DND-41 (cell line): ENCODE data around the gene PYGB.

Source experiments
- ATAC-seq: fragments of 200-7000 bp; cut with Tn5 transposase; 3 replicates; pipeline ENCODE4 v1.9.1; 2021; ENCODE audit warnings: low read depth; ENCODE audit not compliant: insufficient read depth
- DNase-seq: peaks from one replicate; pipeline ENCODE4 v3.0.0-alpha.2; 2020
- H2AFZ ChIP-seq: 2 replicates; pipeline ENCODE4 v1.6.0; 2012; ENCODE audit warnings: low read depth, low read length
- H3K27ac ChIP-seq: 2 replicates; pipeline ENCODE4 v1.5.1; 2012; ENCODE audit warnings: low read length, inconsistent platforms
- H3K27me3 ChIP-seq: fragments of 200-600 bp; sonication (generic); 2 replicates; pipeline ENCODE4 v1.6.0; 2012; ENCODE audit warnings: low read length, mild to moderate bottlenecking, inconsistent platforms; ENCODE audit not compliant: insufficient read depth, poor library complexity
- H3K36me3 ChIP-seq: 2 replicates; pipeline ENCODE4 v1.5.1; 2012; ENCODE audit warnings: low read length, inconsistent platforms; ENCODE audit not compliant: insufficient read depth
- H3K4me1 ChIP-seq: 2 replicates; pipeline ENCODE4 v1.5.1; 2012; ENCODE audit warnings: mild to moderate bottlenecking, low read length; ENCODE audit not compliant: insufficient read depth
- H3K4me2 ChIP-seq: 2 replicates; pipeline ENCODE4 v1.6.0; 2012; ENCODE audit warnings: mild to moderate bottlenecking, moderate library complexity, low read length, inconsistent platforms; ENCODE audit not compliant: insufficient read depth
- H3K4me3 ChIP-seq, 2 experiments: fragments of 200-600 bp in 1 of 2; shearing (Covaris generic) in 1 of 2; 2 replicates each; pipeline ENCODE4 v1.5.1; 2012 to 2016; ENCODE audit warnings: inconsistent platforms in 2 of 2, low read length in 2 of 2, mild to moderate bottlenecking in 2 of 2, low read depth in 1 of 2, moderate library complexity in 1 of 2
- H3K79me2 ChIP-seq: 2 replicates; pipeline ENCODE4 v1.6.0; 2012; ENCODE audit warnings: low read length, inconsistent platforms; ENCODE audit not compliant: insufficient read depth
- H3K9ac ChIP-seq: 2 replicates; pipeline ENCODE4 v1.6.0; 2012; ENCODE audit warnings: low read depth, mild to moderate bottlenecking, inconsistent platforms, low read length, moderate library complexity
- H3K9me3 ChIP-seq: 2 replicates; pipeline ENCODE4 v1.5.1; 2012; ENCODE audit warnings: low read length, moderate library complexity, mild to moderate bottlenecking, inconsistent platforms; ENCODE audit not compliant: insufficient read depth, severe bottlenecking
- H4K20me1 ChIP-seq: 2 replicates; pipeline ENCODE4 v1.6.0; 2012; ENCODE audit warnings: low read length; ENCODE audit not compliant: insufficient read depth
- EZH2 ChIP-seq: IDR thresholded peaks from 3 replicates; pipeline ENCODE4 v1.6.1; 2012; ENCODE audit warnings: borderline replicate concordance, low read depth, mild to moderate bottlenecking, moderate library complexity, low read length, inconsistent platforms; ENCODE audit not compliant: severe bottlenecking
- TF ChIP-seq, protein P1 (sequence below): IDR thresholded peaks from 2 replicates; pipeline ENCODE4 v1.5.1; 2012; ENCODE audit warnings: borderline replicate concordance, low read length, moderate library complexity, mild to moderate bottlenecking; ENCODE audit not compliant: poor library complexity, severe bottlenecking; ENCODE audit errors: extremely low read depth

PYGB gene

DNA sequence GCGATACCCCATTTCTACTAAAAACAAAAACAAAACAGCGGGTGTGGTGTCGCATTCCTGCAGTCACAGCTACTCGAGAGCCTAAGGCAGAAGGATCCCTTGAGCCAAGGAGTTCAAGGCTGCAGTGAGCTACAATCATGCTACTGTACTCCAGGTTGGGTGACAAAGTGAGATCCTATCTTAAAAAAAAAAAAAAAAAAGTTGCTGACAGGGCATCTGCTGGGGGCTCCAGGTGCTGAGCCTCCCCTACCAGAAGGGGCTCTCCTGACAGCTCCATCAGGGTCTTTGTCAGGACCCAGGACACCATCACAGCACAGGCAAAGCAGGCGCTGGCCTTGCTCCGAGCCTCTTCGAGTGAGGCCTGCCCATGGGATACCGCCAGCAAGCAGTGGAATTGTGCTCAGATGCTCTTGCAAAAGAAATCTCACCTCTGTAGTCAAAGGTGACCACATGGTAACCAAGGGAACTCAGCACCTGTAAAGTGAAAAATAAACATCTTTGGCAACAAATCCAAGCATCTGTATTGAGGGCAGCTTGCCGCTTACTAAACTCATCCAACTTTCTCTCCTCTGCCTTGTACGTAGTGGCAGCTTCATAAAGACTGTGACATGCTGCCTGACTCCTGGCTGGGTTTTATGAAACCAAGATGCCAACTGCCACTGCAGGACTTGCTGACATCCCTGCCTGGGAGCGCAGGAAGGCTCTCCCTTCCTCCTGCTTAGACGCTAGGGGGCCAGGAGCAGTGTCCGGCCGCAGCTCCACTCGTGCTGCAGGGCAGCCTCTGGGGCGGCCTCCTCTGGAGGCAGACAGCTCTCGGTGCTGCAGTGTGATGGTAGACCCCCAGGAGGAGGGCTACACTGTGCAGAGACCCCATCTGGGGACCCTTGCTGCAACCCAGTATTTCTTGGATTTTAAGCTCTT, 66.9 kb downstream of the PYGB start:
- Histone ChIP-seq H3K9me3 (no peaks in the 10 kb centered on the region), H3K27ac (no peak overlapping the region), H3K27me3 (no peaks in the 10 kb centered on the region), H4K20me1 (peaks cover 28% of the 10 kb centered on the region), H3K4me3 (no peak overlapping the region), H3K9ac (no peak overlapping the region), H2AFZ (no peak overlapping the region), H3K4me1 (0 out of 2 replicates have a peak, but pooled peaks cover 3% of the 10 kb centered on the region), H3K36me3 (peaks cover 64% of the 10 kb centered on the region), H3K79me2 (peaks cover 24% of the 10 kb centered on the region), H3K4me2 (no peak overlapping the region)
- ATAC-seq (no peak), DNase-seq (no peak)
- TF ChIP-seq, protein P1, sequence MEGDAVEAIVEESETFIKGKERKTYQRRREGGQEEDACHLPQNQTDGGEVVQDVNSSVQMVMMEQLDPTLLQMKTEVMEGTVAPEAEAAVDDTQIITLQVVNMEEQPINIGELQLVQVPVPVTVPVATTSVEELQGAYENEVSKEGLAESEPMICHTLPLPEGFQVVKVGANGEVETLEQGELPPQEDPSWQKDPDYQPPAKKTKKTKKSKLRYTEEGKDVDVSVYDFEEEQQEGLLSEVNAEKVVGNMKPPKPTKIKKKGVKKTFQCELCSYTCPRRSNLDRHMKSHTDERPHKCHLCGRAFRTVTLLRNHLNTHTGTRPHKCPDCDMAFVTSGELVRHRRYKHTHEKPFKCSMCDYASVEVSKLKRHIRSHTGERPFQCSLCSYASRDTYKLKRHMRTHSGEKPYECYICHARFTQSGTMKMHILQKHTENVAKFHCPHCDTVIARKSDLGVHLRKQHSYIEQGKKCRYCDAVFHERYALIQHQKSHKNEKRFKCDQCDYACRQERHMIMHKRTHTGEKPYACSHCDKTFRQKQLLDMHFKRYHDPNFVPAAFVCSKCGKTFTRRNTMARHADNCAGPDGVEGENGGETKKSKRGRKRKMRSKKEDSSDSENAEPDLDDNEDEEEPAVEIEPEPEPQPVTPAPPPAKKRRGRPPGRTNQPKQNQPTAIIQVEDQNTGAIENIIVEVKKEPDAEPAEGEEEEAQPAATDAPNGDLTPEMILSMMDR: no peak
- TF ChIP-seq EZH2: no peak

DNA sequence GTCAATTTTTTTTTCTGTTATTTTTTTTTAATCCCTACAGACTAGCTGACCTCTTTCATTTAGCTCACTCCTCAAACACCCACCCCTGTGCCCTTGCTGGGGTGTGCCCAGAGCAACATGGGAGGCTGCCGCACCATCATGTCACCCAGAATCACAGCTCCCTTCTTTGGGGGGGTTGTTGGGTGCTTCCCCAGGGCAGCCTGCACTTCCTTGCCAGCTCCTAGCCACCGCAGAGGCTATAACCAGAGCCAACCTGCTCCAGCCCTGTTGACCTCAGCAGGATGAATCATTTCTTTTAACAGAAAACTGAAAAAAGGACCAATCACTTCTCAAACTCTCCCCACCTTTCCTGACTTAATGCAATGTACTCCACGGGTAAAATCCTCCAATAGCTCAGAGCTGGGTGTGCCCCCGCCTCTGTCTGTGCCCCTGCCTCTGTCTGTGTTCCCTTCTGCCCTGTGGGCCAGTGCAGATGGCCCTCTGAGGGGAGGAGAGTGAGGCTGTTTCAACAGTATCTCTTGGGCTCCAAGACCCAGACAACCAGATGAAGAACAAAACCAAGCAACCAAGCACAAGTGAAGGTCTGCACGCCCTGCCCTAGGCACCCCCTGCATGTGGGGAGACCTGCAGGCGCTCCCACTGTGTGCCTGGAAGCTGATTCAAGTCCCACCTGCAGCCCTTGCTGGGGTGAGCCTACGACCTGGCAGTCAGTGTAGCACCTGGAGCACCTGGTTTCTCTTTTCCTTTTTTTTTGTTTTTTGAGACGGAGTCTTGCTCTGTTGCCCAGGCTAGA, 67.7 kb downstream of the PYGB start:
- Histone ChIP-seq H3K4me2 (no peak overlapping the region), H3K4me1 (0 out of 2 replicates have a peak, but pooled peaks cover 3% of the 10 kb centered on the region), H3K79me2 (peaks cover 32% of the 10 kb centered on the region), H3K4me3 (no peak overlapping the region), H2AFZ (no peak overlapping the region), H3K27ac (no peak overlapping the region), H3K9me3 (no peaks in the 10 kb centered on the region), H3K36me3 (peaks cover 68% of the 10 kb centered on the region), H3K9ac (no peak overlapping the region), H3K27me3 (no peaks in the 10 kb centered on the region), H4K20me1 (peaks cover 35% of the 10 kb centered on the region)
- TF ChIP-seq, protein P1: no peak
- no peak for TF ChIP-seq EZH2
- no peak for DNase-seq
- no peak for ATAC-seq

DNA sequence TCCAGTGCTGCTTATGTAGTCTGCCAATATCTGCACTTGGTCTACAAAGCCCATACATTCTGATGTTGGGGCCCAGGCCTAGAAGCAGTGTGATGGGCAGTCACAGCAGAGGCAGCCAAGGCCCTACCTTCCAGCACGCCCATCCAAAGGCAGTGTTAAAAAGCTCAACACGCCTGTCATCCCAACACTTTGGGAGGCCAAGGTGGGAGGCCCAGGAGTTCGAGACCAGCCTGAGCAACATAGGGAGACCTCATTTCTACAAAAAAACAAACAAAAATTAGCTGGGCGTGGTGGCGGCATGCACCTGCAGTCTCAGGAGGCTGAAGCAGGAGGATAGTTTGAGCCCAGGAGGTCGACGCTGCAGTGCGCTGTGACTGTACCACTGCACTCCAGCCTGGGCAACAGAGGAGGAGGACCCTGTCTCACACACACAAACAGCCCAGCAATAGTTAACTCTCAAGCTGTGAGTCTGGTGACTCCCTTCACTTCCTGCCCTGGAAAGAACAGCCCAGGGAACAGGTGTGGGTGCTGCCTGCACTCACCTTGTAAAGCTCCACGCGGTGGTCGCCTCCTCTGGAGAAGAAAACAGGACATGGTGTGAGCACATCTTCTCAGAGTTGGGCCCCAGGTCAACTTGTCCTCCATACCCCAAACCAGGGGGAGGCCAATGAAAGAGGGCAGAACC, 68.8 kb downstream of the PYGB start:
- no peak for ATAC-seq
- Histone ChIP-seq H3K27me3 (no peaks in the 10 kb centered on the region), H3K36me3 (peaks cover 75% of the 10 kb centered on the region), H3K4me2 (no peak overlapping the region), H3K4me3 (no peak overlapping the region), H3K4me1 (no peaks in the 10 kb centered on the region), H3K79me2 (peaks cover 38% of the 10 kb centered on the region), H2AFZ (no peak overlapping the region), H3K27ac (no peak overlapping the region), H3K9ac (no peak overlapping the region), H3K9me3 (no peaks in the 10 kb centered on the region), H4K20me1 (peaks cover 42% of the 10 kb centered on the region)
- TF ChIP-seq, protein P1: no peak
- no peak for TF ChIP-seq EZH2
- DNase-seq: no peak
